IgD-negative memory B cell (primary cell): ENCODE measurements around the gene PODNL1. TPM values are rescaled to one million over a fixed set of nuclear protein-coding genes. Genes with fewer than 3 reads are reported as not detected.
"Not testable (repeated sequence)": the region's sequence is repeated elsewhere in the genome, so short reads cannot be mapped to it uniquely, and the experiment has no call there.

Source experiments
- H3K27ac Mint-ChIP-seq, 3 donors: one replicate each; pipeline ENCODE4 v1.8.0; 2020 to 2022; ENCODE audit warnings: mild to moderate bottlenecking in 3 of 3, mixed read lengths in 3 of 3, moderate library complexity in 1 of 3
- H3K27me3 Mint-ChIP-seq: one replicate; pipeline ENCODE4 v1.8.0; 2021; ENCODE audit warnings: mixed read lengths
- H3K36me3 Mint-ChIP-seq: one replicate; pipeline ENCODE4 v1.8.0; 2020; ENCODE audit warnings: mild to moderate bottlenecking, mixed read lengths
- H3K4me1 Mint-ChIP-seq, 3 donors: one replicate each; pipeline ENCODE4 v1.8.0; 2020 to 2022; ENCODE audit warnings: mixed read lengths in 3 of 3, mild to moderate bottlenecking in 1 of 3
- H3K4me3 Mint-ChIP-seq, 4 donors: one replicate each; pipeline ENCODE4 v1.8.0; 2020 to 2022; ENCODE audit warnings: mild to moderate bottlenecking in 4 of 4, mixed read lengths in 4 of 4, moderate library complexity in 3 of 4
- H3K9me3 Mint-ChIP-seq, 3 donors: one replicate each; pipeline ENCODE4 v1.8.0; 2020 to 2021; ENCODE audit warnings: mixed read lengths in 3 of 3, mild to moderate bottlenecking in 1 of 3
- polyA plus RNA-seq: library from polyadenylated mRNA; unstranded; fragments of 300-500 nt; fragmentation: Illumina TruSeq; gene quantifications from one replicate; pipeline ENCODE4 v1.2.3, GENCODE V29; 2021

The PODNL1 gene
- polyA plus RNA-seq, 1 donor from 2014 or later = not detected

DNA sequence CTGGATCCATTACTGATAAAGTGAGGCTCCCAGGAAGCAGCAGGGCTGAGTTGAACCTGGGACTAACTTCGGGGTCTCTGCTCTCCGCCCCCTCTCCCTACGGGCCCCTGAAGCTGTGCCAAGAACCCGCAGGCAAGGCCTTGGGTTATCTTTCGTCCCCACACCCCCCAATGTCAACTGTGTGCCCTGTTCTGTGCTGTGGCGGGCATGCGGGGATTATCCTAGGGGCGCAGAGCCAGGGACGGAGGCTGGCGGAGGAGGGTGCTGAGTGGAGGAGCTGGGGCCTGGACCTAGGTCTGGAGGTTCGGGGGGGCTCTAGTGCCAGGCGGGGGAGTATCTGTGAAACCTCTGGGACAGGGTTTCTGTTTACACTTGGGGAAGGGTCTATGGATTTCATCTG is 41.5 kb upstream of the PODNL1 start:
- H3K9me3 Mint-ChIP-seq = no peaks in the 10 kb centered on the region
- H3K36me3 Mint-ChIP-seq = peaks cover 3% of the 10 kb centered on the region
- peak overlapping the region; percentile 23 to 50 (median 46) for H3K27ac Mint-ChIP-seq

DNA sequence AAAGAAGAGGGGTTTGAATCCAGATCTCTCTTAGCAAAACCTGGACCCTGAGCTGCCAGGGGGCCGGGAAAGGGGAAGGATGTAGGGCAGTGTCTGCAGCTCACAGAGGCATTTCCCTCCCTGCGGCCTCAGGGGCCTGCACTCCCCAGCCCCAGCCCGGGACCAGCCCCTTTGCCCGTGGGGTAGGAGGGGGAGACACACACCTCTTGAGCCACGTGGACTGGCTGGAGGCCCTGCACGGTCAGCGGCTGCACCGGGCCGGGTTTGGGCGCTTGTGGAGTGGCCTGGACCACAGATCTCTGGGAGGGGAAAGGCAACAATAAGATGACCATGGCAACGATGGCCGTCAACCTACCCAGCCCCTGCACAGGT is 41.0 kb upstream of the PODNL1 start:
- H3K36me3 Mint-ChIP-seq = peaks cover 3% of the 10 kb centered on the region
- H3K27ac Mint-ChIP-seq = peak overlapping the region in 1 of 3 donors; percentile 50
- H3K9me3 Mint-ChIP-seq = no peaks in the 10 kb centered on the region
- peaks cover 2% of the 10 kb centered on the region for H3K27me3 Mint-ChIP-seq
- H3K4me1 Mint-ChIP-seq = peaks cover 17 to 36% (median 21%) of the 10 kb centered on the region in 3 donors
- H3K4me3 Mint-ChIP-seq = peak overlapping the region; percentile 3 to 73 (median 24)

More for the DNA sequence above, 41.5 kb upstream of the PODNL1 start:
- Mint-ChIP-seq H3K4me3 (peak overlapping the region; percentile 3 to 73 (median 34)), H3K27me3 (peaks cover 2% of the 10 kb centered on the region), H3K4me1 (peaks cover 17 to 35% (median 21%) of the 10 kb centered on the region in 3 donors)

DNA sequence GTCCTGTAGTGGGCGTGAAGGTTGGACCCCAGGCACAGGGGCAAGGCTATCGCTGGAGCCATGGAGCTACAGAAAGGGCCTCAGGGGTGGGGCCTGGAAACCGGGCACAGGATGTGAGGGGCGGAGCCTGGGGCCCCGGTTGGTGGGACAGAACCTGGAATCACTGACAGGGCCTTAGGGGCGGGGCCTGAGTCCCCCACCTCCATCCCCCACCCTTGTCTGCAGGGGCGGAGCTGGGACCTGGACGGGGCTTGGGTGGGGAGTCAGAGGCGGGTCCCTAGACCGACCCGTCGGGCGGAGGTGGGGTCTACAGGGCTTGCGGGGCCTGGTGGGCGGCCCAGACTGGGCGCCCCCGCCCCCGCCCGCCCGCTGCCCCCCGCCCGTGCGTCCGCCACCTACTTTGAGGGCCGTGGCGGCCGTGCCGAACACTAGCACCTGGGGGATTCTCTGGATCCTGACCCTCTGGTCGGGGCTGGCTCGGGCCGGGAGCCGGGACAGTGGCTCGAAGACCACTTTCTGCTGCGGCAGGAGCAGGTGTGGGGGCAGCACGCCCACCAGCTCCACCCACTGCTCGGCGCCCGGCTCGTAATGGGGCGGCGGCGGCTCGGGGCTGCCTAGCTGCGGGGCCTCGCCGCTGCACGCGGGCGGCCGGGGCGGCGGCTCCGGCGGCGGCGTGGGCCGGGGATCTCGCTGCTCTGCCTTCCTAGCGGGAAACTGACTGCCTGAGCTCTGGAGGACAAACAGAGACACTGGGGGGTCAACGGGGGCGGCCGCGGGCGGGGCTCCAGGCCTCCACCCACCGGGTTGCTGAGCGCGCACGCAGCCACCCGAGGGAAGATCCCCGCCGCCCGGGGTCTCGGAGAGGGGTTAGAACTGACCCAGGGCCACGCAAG is 40.4 kb upstream of the PODNL1 start:
- peak overlapping the region; percentile 35 to 82 (median 57) for H3K4me3 Mint-ChIP-seq
- H3K27ac Mint-ChIP-seq = peak overlapping the region in 2 of 3 donors; percentile 31 to 77
- H3K4me1 Mint-ChIP-seq = peaks cover 17 to 39% (median 23%) of the 10 kb centered on the region in 3 donors
- no peaks in the 10 kb centered on the region for H3K9me3 Mint-ChIP-seq
- H3K27me3 Mint-ChIP-seq = peaks cover 2% of the 10 kb centered on the region
- peaks cover 3% of the 10 kb centered on the region for H3K36me3 Mint-ChIP-seq

DNA sequence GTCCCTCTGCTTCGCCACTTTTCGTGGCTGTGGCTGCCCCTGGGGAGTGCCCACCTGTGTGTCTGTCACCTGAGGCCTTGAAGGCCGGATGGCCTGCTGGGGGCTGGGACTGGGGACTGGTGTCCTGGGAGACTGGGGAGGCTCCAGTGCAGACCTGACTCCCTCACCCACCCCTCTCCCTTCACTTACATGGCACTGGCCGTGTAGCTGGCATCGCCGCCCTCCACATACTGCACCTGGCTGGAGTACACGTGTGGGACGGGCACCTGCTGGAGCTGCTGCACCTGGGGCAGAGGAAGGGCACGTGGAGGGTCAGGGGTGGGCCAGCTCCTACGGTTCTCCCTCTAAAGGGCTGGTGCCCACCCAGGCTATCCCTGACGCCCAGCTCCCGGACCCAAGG is 39.6 kb upstream of the PODNL1 start:
- H3K4me3 Mint-ChIP-seq = peak overlapping the region in 1 of 4 donors; percentile 35
- peaks cover 13 to 33% (median 20%) of the 10 kb centered on the region in 3 donors for H3K4me1 Mint-ChIP-seq
- peaks cover 2% of the 10 kb centered on the region for H3K27me3 Mint-ChIP-seq
- no peaks in the 10 kb centered on the region for H3K9me3 Mint-ChIP-seq
- H3K27ac Mint-ChIP-seq = peak overlapping the region in 2 of 3 donors; percentile 31 to 77
- peaks cover 3% of the 10 kb centered on the region for H3K36me3 Mint-ChIP-seq

DNA sequence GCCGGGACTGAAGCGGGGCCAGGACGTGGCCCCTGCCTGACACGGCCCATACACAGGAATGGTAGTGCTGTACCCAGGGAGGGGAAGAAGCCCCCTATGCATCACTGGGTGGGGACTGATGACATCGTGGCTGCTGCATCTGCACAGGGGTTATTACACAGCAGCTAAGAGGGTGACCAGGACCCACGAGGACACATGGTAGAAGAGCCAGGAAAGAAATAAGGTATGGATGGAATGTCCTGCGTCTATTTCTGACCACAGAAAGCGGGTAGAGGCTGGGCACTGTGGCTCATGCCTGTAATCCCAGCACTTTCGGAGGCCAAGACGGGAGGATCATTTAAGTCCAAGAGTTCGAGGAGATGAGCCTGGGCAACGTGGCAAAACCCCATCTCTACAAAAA is 38.2 kb upstream of the PODNL1 start:
- peaks cover 3% of the 10 kb centered on the region for H3K36me3 Mint-ChIP-seq
- peak overlapping the region in 2 of 3 donors; percentile 49 to 81 for H3K27ac Mint-ChIP-seq
- H3K9me3 Mint-ChIP-seq = no peaks in the 10 kb centered on the region
- peaks cover 9 to 23% (median 13%) of the 10 kb centered on the region in 3 donors for H3K4me1 Mint-ChIP-seq
- peaks cover 2% of the 10 kb centered on the region for H3K27me3 Mint-ChIP-seq
- H3K4me3 Mint-ChIP-seq = peak overlapping the region in 3 of 4 donors; percentile 21 to 81 (median 47)

DNA sequence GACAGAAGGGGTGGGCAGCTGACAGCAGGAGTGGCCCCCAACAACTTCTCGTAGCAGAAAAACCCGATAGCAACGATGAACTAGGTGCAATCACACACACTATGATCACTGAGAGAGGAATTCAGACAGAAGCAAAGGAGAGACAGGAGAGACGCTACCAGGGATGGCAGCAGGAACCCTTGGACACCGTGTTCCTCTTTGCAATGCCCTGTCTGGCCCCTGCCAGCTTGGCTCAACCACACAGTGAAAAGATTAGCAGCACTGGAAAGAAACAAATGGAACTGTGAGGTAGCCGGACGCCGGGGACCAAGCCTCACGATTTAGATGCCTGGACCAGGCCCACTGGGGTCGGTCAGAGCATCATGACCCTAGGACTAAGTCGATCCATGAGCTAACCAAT is 37.7 kb upstream of the PODNL1 start:
- Mint-ChIP-seq H3K9me3 (no peaks in the 10 kb centered on the region), H3K36me3 (peaks cover 3% of the 10 kb centered on the region), H3K27me3 (peaks cover 2% of the 10 kb centered on the region), H3K4me1 (peaks cover 4 to 18% (median 9%) of the 10 kb centered on the region in 3 donors), H3K4me3 (peak overlapping the region in 1 of 4 donors; percentile 21), H3K27ac (peak overlapping the region in 2 of 3 donors; percentile 49 to 78)

DNA sequence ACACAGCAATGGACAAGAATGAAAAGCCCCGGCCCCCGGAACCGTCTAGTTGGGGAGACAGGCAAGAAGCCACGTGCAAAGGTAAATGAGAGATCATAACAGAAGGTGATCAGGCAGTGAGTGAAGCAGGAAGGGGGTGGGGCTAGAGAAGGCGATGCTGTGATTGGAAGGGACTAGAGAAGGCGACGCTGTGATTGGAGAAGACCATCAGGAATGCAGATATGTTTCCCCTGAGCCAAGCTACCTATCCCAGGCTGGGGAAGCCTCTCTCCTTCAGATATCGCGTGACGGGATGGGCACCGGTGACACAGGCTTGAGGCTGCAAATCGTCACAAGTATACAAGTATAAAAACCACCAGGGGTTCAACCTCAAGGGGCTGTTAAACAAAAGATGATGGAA is 35.9 kb upstream of the PODNL1 start:
- Mint-ChIP-seq H3K27ac (peak overlapping the region in 2 of 3 donors; percentile 65 to 77), H3K4me1 (peaks cover 3 to 12% (median 4%) of the 10 kb centered on the region in 3 donors), H3K4me3 (peak overlapping the region in 2 of 4 donors; percentile 6 to 43), H3K9me3 (no peaks in the 10 kb centered on the region), H3K27me3 (no peaks in the 10 kb centered on the region), H3K36me3 (peaks cover 4% of the 10 kb centered on the region)

DNA sequence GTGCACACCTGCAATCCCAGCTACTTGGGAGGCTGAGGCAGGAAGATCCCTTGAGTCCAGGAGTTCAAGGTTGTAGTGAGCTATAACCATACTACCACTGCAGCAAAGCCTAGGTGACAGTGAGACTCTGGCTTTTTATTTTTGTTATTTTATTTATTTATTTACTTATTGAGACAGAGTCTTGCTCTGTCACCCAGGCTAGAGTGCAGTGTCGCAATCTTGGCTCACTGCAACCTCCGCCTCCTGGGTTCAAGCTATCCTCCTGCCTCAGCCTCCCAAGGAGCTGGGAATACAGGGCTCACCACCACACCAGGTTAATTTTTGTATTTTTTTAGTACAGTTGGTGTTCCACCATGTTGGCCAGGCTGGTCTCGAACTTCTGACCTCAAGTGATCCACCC is 35.3 kb upstream of the PODNL1 start:
- peak overlapping the region in 1 of 3 donors; percentile 65 for H3K27ac Mint-ChIP-seq

DNA sequence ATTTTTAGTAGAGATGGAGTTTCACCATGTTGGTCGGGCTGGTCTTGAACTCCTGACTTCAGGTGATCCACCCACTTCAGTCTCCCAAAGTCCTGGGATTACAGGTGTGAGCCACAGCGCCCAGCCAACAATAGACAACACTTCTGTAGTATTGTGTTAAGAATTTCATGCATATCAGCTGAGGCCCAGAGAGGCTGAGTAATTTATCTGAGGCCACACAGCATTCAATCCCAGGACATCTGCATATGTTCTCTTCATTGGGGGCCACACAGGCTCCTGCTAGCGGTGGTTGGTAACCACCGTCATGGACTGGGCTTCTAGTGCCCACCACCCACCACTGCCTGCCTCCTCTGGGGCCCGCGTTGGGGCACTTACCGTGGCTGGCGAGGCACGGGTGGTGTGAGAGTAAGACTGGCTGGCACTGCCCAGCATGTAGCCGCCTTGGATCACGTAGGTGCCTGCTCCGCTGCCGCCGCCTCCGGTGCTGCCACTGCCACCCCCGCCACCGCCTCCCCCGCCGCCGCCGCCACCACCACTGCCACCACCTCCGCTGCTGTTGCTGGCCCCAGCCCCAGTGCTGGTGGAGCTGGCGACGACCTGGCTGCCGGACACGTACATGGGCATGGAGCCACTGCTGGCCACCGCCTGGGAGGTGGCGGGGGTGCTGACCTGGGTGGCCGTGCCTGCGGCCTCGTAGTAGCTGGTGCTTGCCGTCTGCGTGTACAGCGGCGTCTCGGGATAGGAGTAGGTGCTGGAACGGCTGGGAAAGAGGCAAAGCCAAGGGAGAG is 34.3 kb upstream of the PODNL1 start:
- H3K4me3 Mint-ChIP-seq = no peak overlapping the region
- peaks cover 3 to 12% (median 4%) of the 10 kb centered on the region in 3 donors for H3K4me1 Mint-ChIP-seq
- peaks cover 9% of the 10 kb centered on the region for H3K36me3 Mint-ChIP-seq
- H3K9me3 Mint-ChIP-seq = no peaks in the 10 kb centered on the region
- H3K27ac Mint-ChIP-seq = no peak overlapping the region
- no peaks in the 10 kb centered on the region for H3K27me3 Mint-ChIP-seq

More for the DNA sequence above, 35.3 kb upstream of the PODNL1 start:
- H3K4me1 Mint-ChIP-seq = peaks cover 3 to 12% (median 4%) of the 10 kb centered on the region in 3 donors
- not testable (repeated sequence) for H3K27me3 Mint-ChIP-seq, H3K4me3 Mint-ChIP-seq, H3K36me3 Mint-ChIP-seq, H3K9me3 Mint-ChIP-seq

DNA sequence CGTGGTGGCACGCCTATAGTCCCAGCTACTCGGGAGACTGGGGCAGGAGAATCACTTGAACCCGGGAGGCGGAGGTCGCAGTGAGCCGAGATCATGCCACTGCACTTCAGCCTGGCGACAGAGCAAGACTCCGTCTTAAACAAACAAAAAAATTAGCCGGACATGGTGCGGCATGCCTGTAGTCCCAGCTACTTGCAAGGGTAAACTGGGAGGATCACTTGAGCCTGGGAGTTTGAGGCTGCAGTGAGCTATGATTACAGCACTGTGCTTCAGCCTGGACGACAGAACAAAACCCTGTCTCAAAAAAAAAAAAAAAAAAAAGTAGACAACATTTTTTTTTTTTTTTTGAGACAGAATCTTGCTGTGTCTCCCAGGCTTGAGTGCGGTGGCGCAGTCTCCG is 33.7 kb upstream of the PODNL1 start:
- H3K27me3 Mint-ChIP-seq, H3K36me3 Mint-ChIP-seq, H3K4me3 Mint-ChIP-seq, H3K27ac Mint-ChIP-seq, H3K9me3 Mint-ChIP-seq: not testable (repeated sequence)
- peaks cover 3 to 12% (median 4%) of the 10 kb centered on the region in 3 donors for H3K4me1 Mint-ChIP-seq

DNA sequence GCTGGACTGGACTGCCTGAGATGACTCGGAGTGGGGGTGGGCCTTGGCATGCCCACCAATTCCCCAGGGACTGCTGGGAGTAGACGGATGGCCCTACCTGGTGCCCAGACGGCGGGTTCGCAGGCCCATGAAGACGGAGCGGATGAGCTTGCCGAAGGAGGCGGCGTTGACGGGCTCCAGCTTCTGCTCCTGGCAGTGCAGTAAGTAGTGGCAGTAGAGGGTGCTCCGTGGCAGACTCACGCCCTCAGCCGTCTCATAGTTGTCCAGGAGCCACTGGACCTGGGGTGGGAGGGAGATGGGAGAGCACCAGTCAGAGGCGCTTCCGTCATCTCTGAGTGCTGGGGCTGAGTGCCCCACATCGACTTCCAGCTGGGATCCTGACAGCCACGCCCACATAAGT is 31.7 kb upstream of the PODNL1 start:
- no peaks in the 10 kb centered on the region for H3K9me3 Mint-ChIP-seq
- H3K27me3 Mint-ChIP-seq = no peaks in the 10 kb centered on the region
- peaks cover 6% of the 10 kb centered on the region for H3K36me3 Mint-ChIP-seq
- H3K27ac Mint-ChIP-seq = no peak overlapping the region
- H3K4me1 Mint-ChIP-seq = peaks cover 0 to 7% (median 2%) of the 10 kb centered on the region in 3 donors
- H3K4me3 Mint-ChIP-seq = no peak overlapping the region

DNA sequence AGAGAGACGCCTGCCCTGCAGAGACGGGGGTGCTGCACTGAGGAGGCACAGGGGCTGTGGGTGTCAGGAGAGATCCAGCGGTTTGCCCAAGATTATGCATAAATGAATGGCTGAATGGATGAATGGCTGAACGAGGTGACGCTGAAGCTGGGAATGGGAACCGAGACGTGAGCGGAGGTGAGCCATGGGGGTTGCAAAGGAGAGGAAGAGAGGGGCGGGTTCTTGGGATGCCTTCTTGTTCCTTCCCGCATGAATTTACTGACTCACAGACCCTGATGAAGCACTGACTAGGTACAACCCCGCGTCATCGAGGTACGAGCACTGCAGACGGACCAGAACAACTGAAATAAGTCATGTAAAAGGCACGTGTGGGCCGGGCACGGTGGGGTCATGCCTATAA is 30.8 kb upstream of the PODNL1 start:
- Mint-ChIP-seq H3K36me3 (peaks cover 6% of the 10 kb centered on the region), H3K4me3 (no peak overlapping the region), H3K9me3 (no peaks in the 10 kb centered on the region), H3K4me1 (peaks cover 0 to 2% (median 1%) of the 10 kb centered on the region in 3 donors), H3K27me3 (no peaks in the 10 kb centered on the region), H3K27ac (peak overlapping the region in 2 of 3 donors; percentile 48 to 67)

DNA sequence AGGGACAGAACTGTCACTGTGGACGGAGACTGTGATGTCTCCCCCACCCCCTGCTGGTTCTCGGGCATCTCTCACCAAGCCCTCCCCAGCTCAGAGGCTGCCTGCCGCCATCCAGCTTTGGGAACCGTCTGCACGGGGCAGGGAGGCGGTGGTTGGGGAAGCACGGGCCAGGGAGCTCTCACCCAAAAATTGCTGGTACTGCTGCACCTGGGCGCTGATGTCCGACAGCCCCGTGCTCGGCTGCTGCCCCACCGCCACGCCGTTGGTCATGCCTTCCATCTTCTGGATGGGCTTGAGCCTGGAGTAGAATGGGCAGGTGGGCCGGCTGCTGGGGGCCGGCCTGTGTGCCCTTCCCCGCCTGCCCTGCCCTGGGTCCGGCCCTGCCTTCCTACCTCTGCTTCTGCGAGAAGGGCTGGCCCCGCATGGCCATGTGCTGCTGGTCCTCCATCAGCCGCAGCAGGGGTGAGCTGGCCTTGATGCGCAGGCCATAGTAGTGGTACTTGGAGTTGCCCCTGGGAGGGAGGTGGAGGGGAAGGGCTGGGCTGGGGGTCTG is 30.2 kb upstream of the PODNL1 start:
- Mint-ChIP-seq H3K4me3 (no peak overlapping the region), H3K36me3 (peaks cover 6% of the 10 kb centered on the region), H3K9me3 (no peaks in the 10 kb centered on the region), H3K27me3 (no peaks in the 10 kb centered on the region), H3K27ac (no peak overlapping the region), H3K4me1 (no peaks in the 10 kb centered on the region)

DNA sequence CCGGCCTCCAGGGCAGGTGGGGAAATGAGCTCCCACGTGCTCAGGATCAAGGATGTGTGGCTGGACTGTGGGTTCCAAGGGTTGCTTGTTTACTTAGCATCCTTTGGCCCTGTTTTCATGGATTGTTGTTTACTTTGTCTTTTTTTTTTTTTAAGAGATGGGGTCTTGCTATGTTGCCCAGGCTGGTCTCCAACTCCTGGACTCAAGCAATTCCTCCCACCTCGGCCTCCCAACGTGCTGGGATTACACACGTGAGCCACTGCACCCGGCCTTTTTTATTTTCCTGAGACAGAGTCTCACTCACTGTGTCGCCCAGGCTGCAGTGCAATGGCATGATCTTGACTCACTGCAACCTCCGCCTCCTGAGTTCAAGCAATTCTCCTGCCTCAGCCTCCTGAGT is 29.0 kb upstream of the PODNL1 start:
- not testable (repeated sequence) for H3K36me3 Mint-ChIP-seq, H3K27me3 Mint-ChIP-seq, H3K9me3 Mint-ChIP-seq, H3K4me1 Mint-ChIP-seq
- peak overlapping the region in 1 of 4 donors; percentile 63 for H3K4me3 Mint-ChIP-seq
- peak overlapping the region in 1 of 3 donors; percentile 62 for H3K27ac Mint-ChIP-seq

DNA sequence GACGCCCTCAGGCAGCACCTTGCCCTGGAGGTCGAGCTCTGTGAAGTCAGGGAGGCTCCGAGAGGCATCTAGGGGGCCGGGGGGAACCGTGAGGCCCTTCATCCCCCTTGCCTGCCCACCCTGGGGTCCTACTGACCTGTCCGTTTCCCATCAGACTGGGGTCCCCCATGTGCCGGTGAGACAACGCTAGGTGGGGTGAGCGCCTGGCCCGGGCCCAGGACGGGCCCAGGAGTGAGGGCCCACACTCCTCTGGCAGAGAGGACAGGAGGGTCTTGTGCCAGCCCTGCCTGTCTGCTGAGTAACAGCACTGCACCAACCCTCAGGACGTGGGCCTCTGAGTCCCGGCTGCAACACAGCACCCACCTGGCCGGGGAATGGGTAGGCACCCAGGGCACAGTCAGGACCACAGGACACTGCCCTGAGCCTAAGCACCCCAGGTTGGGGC is 28.5 kb upstream of the PODNL1 start:
- no peaks in the 10 kb centered on the region for H3K4me1 Mint-ChIP-seq
- H3K36me3 Mint-ChIP-seq = peaks cover 6% of the 10 kb centered on the region
- no peaks in the 10 kb centered on the region for H3K9me3 Mint-ChIP-seq
- H3K27ac Mint-ChIP-seq = no peak overlapping the region
- H3K4me3 Mint-ChIP-seq = peak overlapping the region in 1 of 4 donors; percentile 63
- H3K27me3 Mint-ChIP-seq = no peaks in the 10 kb centered on the region
